Osteocyte (in vitro differentiated cells): ENCODE results near the gene DNMT3B. TPM values are rescaled to one million over a fixed set of nuclear protein-coding genes. Genes with fewer than 3 reads are reported as not detected.

ENCODE experiments used
- DNase-seq: peaks from one replicate; pipeline ENCODE4 v3.0.0; 2021; ENCODE audit warnings: mixed read lengths; ENCODE audit not compliant: unreplicated experiment; ENCODE audit errors: extremely low spot score
- H3K27ac Mint-ChIP-seq: one replicate; pipeline ENCODE4 v1.8.0; 2021; ENCODE audit warnings: mild to moderate bottlenecking, mixed read lengths; ENCODE audit not compliant: unreplicated experiment
- H3K27me3 Mint-ChIP-seq: one replicate; pipeline ENCODE4 v1.8.0; 2021; ENCODE audit warnings: mixed read lengths; ENCODE audit not compliant: unreplicated experiment
- H3K36me3 Mint-ChIP-seq: one replicate; pipeline ENCODE4 v1.8.0; 2021; ENCODE audit warnings: mixed read lengths; ENCODE audit not compliant: unreplicated experiment
- H3K4me1 Mint-ChIP-seq: one replicate; pipeline ENCODE4 v1.8.0; 2021; ENCODE audit warnings: mixed read lengths; ENCODE audit not compliant: unreplicated experiment
- H3K4me3 Mint-ChIP-seq: one replicate; pipeline ENCODE4 v1.8.0; 2021; ENCODE audit warnings: mild to moderate bottlenecking, moderate library complexity, mixed read lengths; ENCODE audit not compliant: unreplicated experiment
- H3K9me3 Mint-ChIP-seq: one replicate; pipeline ENCODE4 v1.8.0; 2021; ENCODE audit warnings: mixed read lengths; ENCODE audit not compliant: unreplicated experiment
- CTCF ChIP-seq: fragments of 200-600 bp; sonication (generic); IDR thresholded peaks from 2 replicates; pipeline ENCODE4 v1.5.0; 2021; ENCODE audit warnings: antibody characterized with exemption, mild to moderate bottlenecking, moderate library complexity
- total RNA-seq: library from RNA; stranded (reverse); gene quantifications from 2 replicates; pipeline ENCODE4 v1.2.1, GENCODE V29; 2021

The DNMT3B gene
- total RNA-seq, 1 donor from 2014 or later: 2.9 TPM

GRCh38 chr20:32804817-32805216, 42.6 kb downstream of the DNMT3B start:
- Mint-ChIP-seq H3K4me3 (no peak overlapping the region), H3K36me3 (peaks cover 18% of the 10 kb centered on the region), H3K27me3 (no peaks in the 10 kb centered on the region), H3K9me3 (no peaks in the 10 kb centered on the region), H3K27ac (no peak overlapping the region), H3K4me1 (no peaks in the 10 kb centered on the region)
- DNase-seq: no peak
- no peak for TF ChIP-seq CTCF

- no peak for DNase-seq
- H3K4me1 Mint-ChIP-seq: no peaks in the 10 kb centered on the region
- H3K27ac Mint-ChIP-seq: no peak overlapping the region
- no peaks in the 10 kb centered on the region for H3K27me3 Mint-ChIP-seq
- peaks cover 18% of the 10 kb centered on the region for H3K36me3 Mint-ChIP-seq
- TF ChIP-seq CTCF: no peak
- no peak overlapping the region for H3K4me3 Mint-ChIP-seq
- no peaks in the 10 kb centered on the region for H3K9me3 Mint-ChIP-seq
Observed at GRCh38 chr20:32805721-32806120, 43.5 kb downstream of the DNMT3B start.

GRCh38 chr20:32806356-32806755, 44.2 kb downstream of the DNMT3B start:
- no peak for DNase-seq
- TF ChIP-seq CTCF: no peak
- Mint-ChIP-seq H3K9me3 (no peaks in the 10 kb centered on the region), H3K36me3 (peaks cover 17% of the 10 kb centered on the region), H3K4me1 (no peaks in the 10 kb centered on the region), H3K4me3 (no peak overlapping the region), H3K27ac (no peak overlapping the region), H3K27me3 (no peaks in the 10 kb centered on the region)

GRCh38 chr20:32807706-32808105, 45.5 kb downstream of the DNMT3B start:
- Mint-ChIP-seq H3K4me1 (no peaks in the 10 kb centered on the region), H3K27ac (no peak overlapping the region), H3K27me3 (no peaks in the 10 kb centered on the region), H3K36me3 (peaks cover 14% of the 10 kb centered on the region), H3K4me3 (no peak overlapping the region), H3K9me3 (no peaks in the 10 kb centered on the region)
- no peak for TF ChIP-seq CTCF
- DNase-seq: no peak

GRCh38 chr20:32808438-32808837, 46.3 kb downstream of the DNMT3B start:
- Mint-ChIP-seq H3K27me3 (no peaks in the 10 kb centered on the region), H3K4me3 (no peak overlapping the region), H3K4me1 (no peaks in the 10 kb centered on the region), H3K36me3 (peaks cover 10% of the 10 kb centered on the region), H3K27ac (no peak overlapping the region), H3K9me3 (no peaks in the 10 kb centered on the region)
- TF ChIP-seq CTCF: no peak
- no peak for DNase-seq
